GM18858 (cell line): Measurements from ENCODE around the gene PUS10.

Source experiments
- ATAC-seq: cut with Tn5 transposase; IDR thresholded peaks from one replicate; pipeline ENCODE4 v1.9.1; 2021; ENCODE audit not compliant: unreplicated experiment

PUS10 gene

GRCh38 chr2:60973705-60974104 lies 44.4 kb downstream of the PUS10 start:
- ATAC-seq = no peak

GRCh38 chr2:60972889-60973656 lies 45.0 kb downstream of the PUS10 start:
- no peak for ATAC-seq

- peak; percentile 67 for ATAC-seq
Observed at GRCh38 chr2:60966507-60967405, 51.3 kb downstream of the PUS10 start.

- no peak for ATAC-seq
Observed at GRCh38 chr2:60965499-60965785, 52.6 kb downstream of the PUS10 start.

DNA sequence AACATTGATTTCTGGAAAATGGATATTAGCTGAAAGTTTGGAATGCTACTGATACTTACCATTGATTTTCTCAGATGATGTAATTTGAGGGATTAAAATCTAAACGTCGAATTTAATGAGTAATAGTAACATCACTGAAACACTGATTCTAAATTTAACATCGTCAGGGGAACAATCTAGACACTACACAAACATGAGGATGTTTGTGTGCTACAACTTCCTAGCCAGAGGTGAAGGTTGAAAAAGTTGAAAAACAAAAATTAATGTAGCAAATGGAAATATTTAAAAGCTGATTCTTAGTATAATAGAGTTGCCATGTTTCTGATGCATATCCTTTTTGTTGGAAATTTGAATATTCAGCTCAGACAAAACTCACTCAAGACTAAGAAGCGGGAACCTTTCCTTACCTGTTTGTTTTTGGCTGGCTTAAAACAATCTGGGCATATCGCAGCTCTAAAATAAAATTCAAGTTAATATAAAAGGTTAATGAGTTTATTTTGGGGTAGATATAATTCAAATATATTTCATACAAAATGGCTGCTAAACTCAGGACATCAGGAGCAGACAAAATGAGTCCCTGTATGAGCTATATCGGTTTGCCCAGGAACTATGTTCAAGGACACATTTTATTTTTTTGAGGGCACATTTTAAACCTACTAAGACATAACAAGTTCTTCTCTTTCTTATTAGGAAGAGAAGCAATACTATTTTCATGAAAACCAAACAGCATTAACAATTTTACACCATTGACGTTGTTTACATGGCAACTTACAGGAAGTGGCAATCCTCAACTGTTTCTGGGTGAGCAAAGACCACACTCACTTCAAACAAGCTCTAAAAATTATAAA lies 53.2 kb downstream of the PUS10 start:
- no peak for ATAC-seq

- ATAC-seq = no peak
Observed at GRCh38 chr2:60963190-60963589, 54.9 kb downstream of the PUS10 start.

DNA sequence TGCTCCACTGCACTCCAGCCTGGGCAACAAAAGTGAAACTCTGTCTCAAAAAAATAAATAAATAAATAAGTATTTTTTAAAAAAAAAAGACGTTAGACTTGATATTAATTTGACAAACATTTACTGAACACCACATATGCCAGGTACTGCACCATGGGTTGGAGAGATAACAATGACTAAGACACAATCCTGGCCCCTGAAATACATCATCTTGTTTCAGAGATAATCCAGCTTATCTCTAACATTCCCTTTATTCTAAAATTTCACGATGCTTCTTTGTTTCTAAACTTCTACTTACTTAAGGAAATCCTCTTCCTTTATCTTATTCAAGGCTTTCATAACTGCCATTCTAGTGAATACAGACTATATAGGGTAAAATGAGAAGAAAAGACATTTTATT lies 55.5 kb downstream of the PUS10 start:
- ATAC-seq = no peak

GRCh38 chr2:60961457-60961856 lies 56.6 kb downstream of the PUS10 start:
- ATAC-seq = no peak

- no peak for ATAC-seq
Observed at GRCh38 chr2:60960706-60961105, 57.3 kb downstream of the PUS10 start.

- ATAC-seq = no peak
Observed at GRCh38 chr2:60959501-60959900, 58.6 kb downstream of the PUS10 start.

GRCh38 chr2:60958800-60959199 lies 59.3 kb downstream of the PUS10 start:
- no peak for ATAC-seq

DNA sequence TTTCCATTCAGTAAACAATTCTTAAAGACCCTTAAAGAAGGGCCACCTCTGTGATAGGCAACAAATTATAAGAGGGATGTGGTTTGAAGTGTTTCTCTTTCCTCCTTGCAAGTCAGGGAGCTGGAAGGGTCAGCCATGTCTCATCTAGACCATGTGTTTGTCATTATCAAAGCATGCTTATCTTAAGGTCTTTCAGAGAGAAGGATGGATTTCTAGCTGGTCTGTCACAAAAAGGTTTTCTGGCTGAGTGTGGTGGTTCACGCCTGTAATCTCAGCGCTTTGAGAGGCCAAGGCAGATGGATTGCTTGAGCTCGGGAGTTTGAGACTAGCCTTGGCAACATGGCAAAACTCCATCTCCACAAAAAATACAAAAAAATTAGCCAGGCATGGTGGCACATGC lies 59.7 kb downstream of the PUS10 start:
- no peak for ATAC-seq

- ATAC-seq = no peak
Observed at GRCh38 chr2:60957643-60958042, 60.4 kb downstream of the PUS10 start.

DNA sequence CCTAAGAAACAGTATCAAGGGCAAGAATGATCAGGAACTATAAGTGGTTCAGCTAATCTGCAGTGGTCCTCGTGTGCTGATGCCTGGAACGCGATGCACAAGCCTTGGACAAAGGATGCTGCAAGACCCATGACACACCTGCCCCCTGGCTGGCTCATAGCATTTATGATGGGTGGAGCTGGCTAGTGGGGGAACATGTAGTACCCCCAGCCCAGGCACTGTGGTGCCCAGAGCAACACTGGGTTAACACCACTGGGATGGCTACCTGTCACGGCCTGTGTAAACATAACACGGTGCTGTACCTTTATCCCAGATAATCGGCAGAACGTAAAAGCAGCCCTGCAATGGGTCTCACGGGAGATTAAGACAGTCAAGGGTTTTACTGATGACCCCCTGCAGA lies 60.8 kb downstream of the PUS10 start:
- no peak for ATAC-seq

DNA sequence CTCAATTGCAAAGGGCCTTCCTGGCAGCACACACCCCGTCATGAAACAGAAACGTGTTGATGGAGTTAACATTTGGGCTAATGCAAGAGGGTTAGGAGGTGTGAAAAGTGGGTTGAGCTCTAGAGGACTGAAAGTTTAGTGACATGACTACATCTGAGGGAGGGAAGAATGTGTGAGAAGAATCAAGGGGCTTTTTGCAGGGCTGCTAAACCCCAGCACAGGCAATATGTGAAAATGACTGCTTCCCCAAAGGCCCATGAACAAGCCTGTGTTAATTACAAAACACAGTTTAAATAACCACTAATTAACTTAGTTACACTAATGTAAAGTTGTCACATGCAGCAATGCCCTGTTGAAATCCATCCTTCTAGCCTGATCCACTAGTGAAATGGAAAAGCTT lies 63.9 kb downstream of the PUS10 start:
- ATAC-seq = peak; percentile 44

- no peak for ATAC-seq
Observed at GRCh38 chr2:60948926-60949579, 69.0 kb downstream of the PUS10 start.

DNA sequence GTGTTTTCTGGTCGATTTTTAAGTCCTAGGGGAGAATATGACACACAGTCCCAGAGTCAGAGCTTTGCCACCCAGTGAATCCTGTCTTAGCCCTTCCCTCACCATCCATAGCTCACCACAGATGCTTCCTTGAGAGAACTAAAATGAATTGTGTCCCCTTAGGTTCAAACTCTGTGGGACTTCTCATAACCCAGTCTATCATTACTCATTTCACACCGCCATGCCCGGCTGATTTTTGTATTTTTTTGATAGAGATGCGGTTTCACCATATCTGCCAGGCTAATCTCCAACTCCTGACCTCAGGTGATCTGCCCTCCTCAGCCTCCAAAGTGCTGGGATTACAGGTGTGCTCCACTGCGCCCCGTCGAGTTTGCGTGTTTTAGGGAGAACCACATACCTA lies 69.9 kb downstream of the PUS10 start:
- ATAC-seq = no peak

DNA sequence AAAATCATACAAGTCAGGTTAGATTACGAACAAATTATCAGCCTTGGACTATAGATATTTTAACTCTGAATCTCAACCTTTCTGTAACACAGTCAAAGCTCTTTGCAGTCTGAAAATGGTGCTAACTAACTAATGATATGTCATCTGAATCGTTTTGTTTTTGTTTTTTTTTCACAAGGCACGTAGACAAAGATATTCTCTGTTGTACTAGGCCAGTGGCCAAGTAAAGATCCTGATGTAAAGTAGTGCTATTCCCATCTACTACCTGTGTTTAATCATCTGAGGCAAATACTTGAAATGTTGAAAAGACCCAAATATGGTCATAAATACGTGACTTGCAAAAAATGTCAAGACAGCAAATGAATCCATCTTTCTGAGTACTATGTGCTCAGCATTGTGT lies 71.0 kb downstream of the PUS10 start:
- no peak for ATAC-seq

- no peak for ATAC-seq
Observed at GRCh38 chr2:60945341-60945740, 72.7 kb downstream of the PUS10 start.

DNA sequence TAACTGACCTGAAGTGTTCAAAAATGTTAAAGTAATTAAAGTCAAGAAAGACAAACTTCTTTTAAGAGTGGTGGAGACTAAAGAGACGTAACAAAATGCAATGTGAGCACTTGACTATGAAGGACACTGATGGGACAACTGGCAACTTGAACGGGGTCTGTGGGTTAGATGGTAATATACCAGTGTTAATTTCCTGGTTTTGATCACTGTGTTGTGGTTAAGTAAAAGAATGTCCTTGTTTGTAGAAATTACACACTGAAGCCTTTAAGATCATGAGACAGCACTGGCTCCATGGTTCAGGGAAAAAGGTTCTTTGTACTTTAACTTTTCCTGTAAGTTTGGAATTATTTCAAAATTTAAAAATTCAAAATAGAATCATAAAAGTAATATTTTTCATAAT lies 78.4 kb downstream of the PUS10 start:
- ATAC-seq = no peak

- ATAC-seq = no peak
Observed at GRCh38 chr2:60938301-60938700, 79.8 kb downstream of the PUS10 start.
